Measurements from ENCODE around the gene EPB41L3. TPM values are rescaled to one million over a fixed set of nuclear protein-coding genes. Genes with fewer than 3 reads are reported as not detected.
"Not testable (repeated sequence)": the region's sequence is repeated elsewhere in the genome, so short reads cannot be mapped to it uniquely, and the experiment has no call there.

Gene EPB41L3
- total and polyA plus RNA-seq, 8 donors: 30.0 to 98.7 (median 44.3) TPM

- Histone ChIP-seq H3K27ac (no peak overlapping the region), H3K27me3 (no peaks in the 10 kb centered on the region), H3K36me3 (peaks cover 0 to 12% of the 10 kb centered on the region in 2 donors), H3K9me3 (no peaks in the 10 kb centered on the region), H3K4me1 (no peaks in the 10 kb centered on the region), H3K4me3 (no peak overlapping the region)
- intact Hi-C loops (cut with DNase I): no loop called here
- no peak for DNase-seq
- TF ChIP-seq, protein P1, sequence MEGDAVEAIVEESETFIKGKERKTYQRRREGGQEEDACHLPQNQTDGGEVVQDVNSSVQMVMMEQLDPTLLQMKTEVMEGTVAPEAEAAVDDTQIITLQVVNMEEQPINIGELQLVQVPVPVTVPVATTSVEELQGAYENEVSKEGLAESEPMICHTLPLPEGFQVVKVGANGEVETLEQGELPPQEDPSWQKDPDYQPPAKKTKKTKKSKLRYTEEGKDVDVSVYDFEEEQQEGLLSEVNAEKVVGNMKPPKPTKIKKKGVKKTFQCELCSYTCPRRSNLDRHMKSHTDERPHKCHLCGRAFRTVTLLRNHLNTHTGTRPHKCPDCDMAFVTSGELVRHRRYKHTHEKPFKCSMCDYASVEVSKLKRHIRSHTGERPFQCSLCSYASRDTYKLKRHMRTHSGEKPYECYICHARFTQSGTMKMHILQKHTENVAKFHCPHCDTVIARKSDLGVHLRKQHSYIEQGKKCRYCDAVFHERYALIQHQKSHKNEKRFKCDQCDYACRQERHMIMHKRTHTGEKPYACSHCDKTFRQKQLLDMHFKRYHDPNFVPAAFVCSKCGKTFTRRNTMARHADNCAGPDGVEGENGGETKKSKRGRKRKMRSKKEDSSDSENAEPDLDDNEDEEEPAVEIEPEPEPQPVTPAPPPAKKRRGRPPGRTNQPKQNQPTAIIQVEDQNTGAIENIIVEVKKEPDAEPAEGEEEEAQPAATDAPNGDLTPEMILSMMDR (IDR thresholded peaks at IDR 0.05): no peak
- ATAC-seq: no peak
These were observed 52.9 kb downstream of the EPB41L3 start for GRCh38 chr18:5490753-5491480.

DNA sequence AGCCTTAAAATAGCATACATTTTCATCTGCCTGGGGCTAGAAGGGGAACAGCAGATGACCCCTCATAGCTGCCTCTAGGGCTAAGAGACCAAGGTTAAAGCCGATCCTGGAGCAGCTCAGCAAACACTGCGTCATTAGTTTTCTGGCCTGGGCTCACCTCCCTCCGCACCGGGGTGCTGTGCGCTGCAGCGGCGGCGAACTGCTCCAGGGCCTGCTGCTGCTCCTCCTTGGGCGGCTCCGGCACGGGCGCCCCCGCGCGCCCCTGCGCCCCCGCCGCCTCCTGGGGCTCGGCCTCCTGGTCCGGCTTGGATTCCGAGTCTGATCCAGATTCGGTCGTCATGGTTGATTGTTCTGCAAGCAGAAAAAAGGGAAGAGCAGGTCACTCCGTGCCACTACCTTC lies 55.0 kb downstream of the EPB41L3 start:
- Histone ChIP-seq H3K27me3 (no peaks in the 10 kb centered on the region), H3K9me3 (no peaks in the 10 kb centered on the region), H3K4me1 (no peaks in the 10 kb centered on the region), H3K4me3 (no peak overlapping the region), H3K27ac (no peak overlapping the region), H3K36me3 (peaks cover 0 to 12% of the 10 kb centered on the region in 2 donors)
- DNase-seq: peak in 1 of 4 donors; percentile 72
- intact Hi-C loops (cut with DNase I): no loop called here
- no peak for ATAC-seq
- TF ChIP-seq, protein P1 (IDR thresholded peaks at IDR 0.05): no peak

GRCh38 chr18:5488044-5488443 lies 55.8 kb downstream of the EPB41L3 start:
- H3K4me3 ChIP-seq; DNase-seq; H3K9me3 ChIP-seq; intact Hi-C loops (cut with DNase I); ATAC-seq; H3K4me1 ChIP-seq; H3K27me3 ChIP-seq; H3K27ac ChIP-seq: not testable (repeated sequence)
- H3K36me3 ChIP-seq: peaks cover 0 to 12% of the 10 kb centered on the region in 2 donors

DNA sequence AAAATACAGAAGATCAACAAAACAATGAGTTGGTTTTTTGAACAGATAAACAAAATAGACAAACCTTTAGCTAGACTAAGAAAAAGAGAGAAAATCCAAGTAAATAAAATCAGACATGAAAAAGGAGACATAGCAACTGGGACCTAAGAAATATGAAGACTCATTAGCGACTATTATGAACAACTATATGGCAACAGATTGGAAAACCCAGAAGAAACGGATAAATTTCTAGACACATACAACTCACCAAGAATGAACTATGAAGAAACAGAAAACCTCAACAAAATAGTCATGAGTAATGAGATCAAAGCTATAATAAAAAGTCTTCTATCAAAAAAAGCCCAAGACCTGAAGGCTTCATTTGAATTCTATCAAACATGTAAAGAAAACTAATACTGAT lies 59.3 kb downstream of the EPB41L3 start:
- Histone ChIP-seq H3K27me3 (no peaks in the 10 kb centered on the region), H3K9me3 (no peaks in the 10 kb centered on the region), H3K36me3 (peaks cover 0 to 12% of the 10 kb centered on the region in 2 donors), H3K4me1 (no peaks in the 10 kb centered on the region), H3K4me3 (no peak overlapping the region), H3K27ac (no peak overlapping the region)
- DNase-seq (no peak), ATAC-seq (no peak)
- intact Hi-C loops (cut with DNase I): no loop called here
- TF ChIP-seq, protein P1 (IDR thresholded peaks at IDR 0.05): no peak

GRCh38 chr18:5481621-5482020 lies 62.2 kb downstream of the EPB41L3 start:
- TF ChIP-seq, protein P1 (IDR thresholded peaks at IDR 0.05): no peak
- Histone ChIP-seq H3K9me3 (no peaks in the 10 kb centered on the region), H3K4me3 (no peak overlapping the region), H3K27ac (no peak overlapping the region), H3K36me3 (no peaks in the 10 kb centered on the region), H3K4me1 (no peaks in the 10 kb centered on the region), H3K27me3 (no peaks in the 10 kb centered on the region)
- ATAC-seq (no peak), DNase-seq (no peak)
- intact Hi-C loops (cut with DNase I): no loop called here

DNA sequence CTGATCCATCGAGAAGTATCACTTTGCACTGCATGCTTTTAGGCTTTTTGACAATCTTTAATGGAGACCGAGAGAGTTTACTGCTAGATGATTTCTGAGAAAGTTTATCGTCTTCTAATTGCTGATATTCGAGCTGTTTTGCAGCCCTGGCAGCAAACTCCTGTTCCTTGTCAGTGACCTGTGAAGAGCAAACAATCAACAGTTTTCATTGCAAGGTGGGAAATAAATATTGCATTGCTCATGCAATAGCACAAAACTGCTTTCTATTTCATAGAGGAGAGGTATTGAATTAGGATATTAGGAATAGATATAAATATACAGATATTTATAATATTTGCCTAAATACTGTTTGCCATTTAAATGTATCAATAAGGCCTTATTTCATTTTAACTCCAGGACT lies 65.5 kb downstream of the EPB41L3 start:
- TF ChIP-seq, protein P1 (IDR thresholded peaks at IDR 0.05): no peak
- intact Hi-C loops (cut with DNase I): no loop called here
- ATAC-seq: no peak

More for the DNA sequence above, 65.5 kb downstream of the EPB41L3 start:
- no peak overlapping the region for H3K27ac ChIP-seq
- DNase-seq: no peak
- H3K4me3 ChIP-seq: no peak overlapping the region
- no peaks in the 10 kb centered on the region for H3K9me3 ChIP-seq
- peaks cover 0 to 6% of the 10 kb centered on the region in 2 donors for H3K4me1 ChIP-seq
- no peaks in the 10 kb centered on the region for H3K27me3 ChIP-seq
- H3K36me3 ChIP-seq: no peaks in the 10 kb centered on the region

All from left lung (tissue), 10 donors.